ENCODE results near the gene CHAMP1. TPM values are rescaled to one million over a fixed set of nuclear protein-coding genes. Genes with fewer than 3 reads are reported as not detected.

CHAMP1 gene
- total and polyA plus RNA-seq, 2 donors (not counting 3 experiments of a cell fraction or from before 2014, with no cell fraction given) = 19.2 to 24.1 TPM

DNA sequence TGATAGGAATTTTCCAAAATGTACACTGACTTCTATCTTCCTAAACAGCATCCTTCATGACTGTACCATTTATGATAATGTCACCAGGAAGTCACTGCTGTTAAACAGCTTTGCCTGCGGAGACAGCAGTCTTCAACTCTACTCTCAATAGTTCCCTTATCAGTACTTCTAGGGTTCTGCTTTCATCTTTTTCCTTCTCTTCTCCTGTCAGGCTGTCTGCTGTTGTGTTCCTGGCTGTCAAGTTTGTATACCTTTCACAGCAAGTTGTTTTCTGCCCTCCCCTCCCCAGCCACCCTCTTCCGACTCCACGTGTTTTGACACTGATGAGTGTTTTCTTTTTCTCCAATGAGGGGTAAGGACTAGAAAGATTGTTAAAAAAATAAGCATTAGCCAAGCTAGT lies 30.7 kb upstream of the CHAMP1 start:
- ChIA-PET POLR2A (no interaction called here), CTCF (no interaction called here)
- Histone ChIP-seq H3K36me3 (ENCODE audit: control insufficient read depth in 2 of 2, extremely low read depth in 1 of 2, insufficient read depth in 2 of 2, low read length in 2 of 2) (peaks cover 8 to 11% of the 10 kb centered on the region in 2 experiments), H3K9me3 (replicated peaks; ENCODE audit: control insufficient read depth, insufficient read depth, low read length) (no peaks in the 10 kb centered on the region), H3K79me2 (ENCODE audit: control insufficient read depth, insufficient read depth, low read length) (peaks cover 27% of the 10 kb centered on the region), H3K27ac (ENCODE audit: insufficient read depth, low read depth, low read length) (no peak overlapping the region), H3K4me3 (replicated peaks in 1 of 3; ENCODE audit: insufficient read depth in 1 of 3, low read depth in 1 of 3, low read length in 3 of 3) (no peak overlapping the region), H3K27me3 (ENCODE audit: control insufficient read depth in 2 of 2, insufficient read depth in 2 of 2, low read length in 2 of 2) (no peaks in the 10 kb centered on the region), H3K9ac (replicated peaks; ENCODE audit: extremely low read depth, insufficient read depth, low read length) (no peak overlapping the region), H4K20me1 (replicated peaks; ENCODE audit: control insufficient read depth, extremely low read depth, insufficient read depth, low read length) (no peaks in the 10 kb centered on the region), H3K9me1 (replicated peaks; ENCODE audit: control insufficient read depth, extremely low read depth, insufficient read depth, low read length) (no peaks in the 10 kb centered on the region), H3K4me2 (ENCODE audit: insufficient read depth, low read length) (peak overlapping the region; percentile 96), H2AFZ (ENCODE audit: low read depth, low read length) (no peak overlapping the region), H3K4me1 (ENCODE audit: control insufficient read depth, extremely low read depth, insufficient read depth, low read length) (peaks cover 9% of the 10 kb centered on the region)
- no peak for DNase-seq (ENCODE audit: low read depth, low spot score)
- dilution Hi-C loops (cut with MboI; ENCODE audit: extremely low pct_ligation_motif_present, low sequenced_read_pairs) (no loop called here), intact Hi-C loops (cut with micrococcal nuclease) (no loop called here)
- TF ChIP-seq FOS (IDR thresholded peaks at IDR 0.05; ENCODE audit: borderline replicate concordance, insufficient read depth, low read length) = no peak
- TF ChIP-seq MYC (IDR thresholded peaks at IDR 0.05; ENCODE audit: low read depth, low read length) = no peak
- no peak for TF ChIP-seq POLR2AphosphoS5 (IDR thresholded peaks at IDR 0.05; ENCODE audit: insufficient read depth, low read depth, low read length)
- TF ChIP-seq GATA2 (IDR thresholded peaks at IDR 0.05; ENCODE audit: insufficient read depth, insufficient read length, low read depth, low read length) = no peak
- TF ChIP-seq, protein P1, sequence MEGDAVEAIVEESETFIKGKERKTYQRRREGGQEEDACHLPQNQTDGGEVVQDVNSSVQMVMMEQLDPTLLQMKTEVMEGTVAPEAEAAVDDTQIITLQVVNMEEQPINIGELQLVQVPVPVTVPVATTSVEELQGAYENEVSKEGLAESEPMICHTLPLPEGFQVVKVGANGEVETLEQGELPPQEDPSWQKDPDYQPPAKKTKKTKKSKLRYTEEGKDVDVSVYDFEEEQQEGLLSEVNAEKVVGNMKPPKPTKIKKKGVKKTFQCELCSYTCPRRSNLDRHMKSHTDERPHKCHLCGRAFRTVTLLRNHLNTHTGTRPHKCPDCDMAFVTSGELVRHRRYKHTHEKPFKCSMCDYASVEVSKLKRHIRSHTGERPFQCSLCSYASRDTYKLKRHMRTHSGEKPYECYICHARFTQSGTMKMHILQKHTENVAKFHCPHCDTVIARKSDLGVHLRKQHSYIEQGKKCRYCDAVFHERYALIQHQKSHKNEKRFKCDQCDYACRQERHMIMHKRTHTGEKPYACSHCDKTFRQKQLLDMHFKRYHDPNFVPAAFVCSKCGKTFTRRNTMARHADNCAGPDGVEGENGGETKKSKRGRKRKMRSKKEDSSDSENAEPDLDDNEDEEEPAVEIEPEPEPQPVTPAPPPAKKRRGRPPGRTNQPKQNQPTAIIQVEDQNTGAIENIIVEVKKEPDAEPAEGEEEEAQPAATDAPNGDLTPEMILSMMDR (IDR thresholded peaks at IDR 0.05; ENCODE audit: extremely low read depth in 1 of 2, insufficient read depth in 1 of 2, low read depth in 1 of 2, low read length in 2 of 2) = no peak
- no peak for TF ChIP-seq POLR2A (IDR thresholded peaks at IDR 0.05; ENCODE audit: low read depth, low read length)
- no peak for TF ChIP-seq EZH2 (IDR thresholded peaks at IDR 0.05; ENCODE audit: borderline replicate concordance, low read depth, low read length, severe bottlenecking)
- no peak for TF ChIP-seq JUN (IDR thresholded peaks at IDR 0.05; ENCODE audit: borderline replicate concordance, insufficient read depth, insufficient read length, low read depth)
- no peak for TF ChIP-seq MAX (IDR thresholded peaks at IDR 0.05; ENCODE audit: insufficient read depth, insufficient read length)
- no peak for FAIRE-seq
- BruUV-seq (replicated peaks) = no TSS peak

Measured in endothelial cell of umbilical vein (primary cell).